Mammary microvascular endothelial cell (primary cell): ENCODE data around the gene KRTAP10-7. TPM values are rescaled to one million over a fixed set of nuclear protein-coding genes. Genes with fewer than 3 reads are reported as not detected.

ENCODE experiments used
- total RNA-seq: library from RNA; depleted of rRNA; stranded (reverse); fragments of >200 nt; gene quantifications from 2 replicates; pipeline ENCODE4 v1.2.3, GENCODE V29; 2015

KRTAP10-7 gene
- not detected in 2 replicates for total RNA-seq

GRCh38 chr21:44600118-44600978, at the start of gene KRTAP10-7:
TSS of gene KRTAP10-7 (plus strand) at chr21:44600597. CDS start at chr21:44600622, 25 bp downstream.

GRCh38 chr21:44551340-44551961, 48.9 kb upstream of the KRTAP10-7 start, which contains the start of gene KRTAP10-2:
TSS of gene KRTAP10-2 (minus strand) at chr21:44551505. CDS start at chr21:44551458, 47 bp downstream.

GRCh38 chr21:44558695-44559094, 41.7 kb upstream of the KRTAP10-7 start, which contains the start of gene KRTAP10-3:
TSS of gene KRTAP10-3 (minus strand) at chr21:44558795. CDS start at chr21:44558715, 80 bp downstream.

GRCh38 chr21:44573630-44574456, 26.6 kb upstream of the KRTAP10-7 start, which contains the start of gene KRTAP10-4:
TSS of gene KRTAP10-4 (plus strand) at chr21:44573729. CDS start at chr21:44573759, 30 bp downstream.

GRCh38 chr21:44580231-44580821, 20.1 kb upstream of the KRTAP10-7 start, which contains the start of gene KRTAP10-5:
TSS of gene KRTAP10-5 (minus strand) at chr21:44580604. CDS start at chr21:44580578, 26 bp downstream.

GRCh38 chr21:44592446-44593311, 7.7 kb upstream of the KRTAP10-7 start, which contains the start of gene KRTAP10-6:
TSS of gene KRTAP10-6 (minus strand) at chr21:44592505. CDS start at chr21:44592484, 21 bp downstream.

GRCh38 chr21:44612029-44612486, 11.7 kb downstream of the KRTAP10-7 start, which contains the start of gene KRTAP10-8:
TSS of gene KRTAP10-8 (plus strand) at chr21:44612079. CDS start at chr21:44612101, 22 bp downstream.

GRCh38 chr21:44626673-44627143, 26.3 kb downstream of the KRTAP10-7 start, which contains the start of gene KRTAP10-9:
TSS of gene KRTAP10-9 (plus strand) at chr21:44627093. CDS start at chr21:44627172, 79 bp downstream.

GRCh38 chr21:44637018-44637850, 36.8 kb downstream of the KRTAP10-7 start, which contains the start of gene KRTAP10-10:
TSS of gene KRTAP10-10 (plus strand) at chr21:44637356. CDS start at chr21:44637418, 62 bp downstream.

GRCh38 chr21:44646366-44647221, 46.2 kb downstream of the KRTAP10-7 start, which contains the start of gene KRTAP10-11:
TSS of gene KRTAP10-11 (plus strand) at chr21:44646414. CDS start at chr21:44646459, 45 bp downstream.

Other genes with a start within 250 kb of the KRTAP10-7 start
- 18.1 and 18.3 TPM in 2 replicates for gene TRPM2, start 247.0 kb upstream of the KRTAP10-7 start, total RNA-seq
- gene LRRC3, start 145.1 kb upstream of the KRTAP10-7 start, total RNA-seq = 3.5 and 5.5 TPM in 2 replicates
- not detected in 2 replicates for gene KRTAP10-1, start 60.4 kb upstream of the KRTAP10-7 start, total RNA-seq
- not detected in 2 replicates for gene KRTAP10-2, start 49.1 kb upstream of the KRTAP10-7 start, total RNA-seq
- not detected in 2 replicates for gene KRTAP10-3, start 41.8 kb upstream of the KRTAP10-7 start, total RNA-seq
- not detected in 2 replicates for gene KRTAP10-4, start 26.9 kb upstream of the KRTAP10-7 start, total RNA-seq
- gene KRTAP10-5, start 20.0 kb upstream of the KRTAP10-7 start, total RNA-seq = not detected in 2 replicates
- gene KRTAP10-6, start 8.1 kb upstream of the KRTAP10-7 start, total RNA-seq = not detected in 2 replicates
- not detected in 2 replicates for gene KRTAP10-8, start 11.5 kb downstream of the KRTAP10-7 start, total RNA-seq
- not detected in 2 replicates for gene KRTAP10-9, start 26.5 kb downstream of the KRTAP10-7 start, total RNA-seq
- gene KRTAP10-10, start 36.8 kb downstream of the KRTAP10-7 start, total RNA-seq = not detected in 2 replicates
- not detected in 2 replicates for gene KRTAP10-11, start 45.8 kb downstream of the KRTAP10-7 start, total RNA-seq
- not detected in 2 replicates for gene KRTAP12-4, start 54.1 kb downstream of the KRTAP10-7 start, total RNA-seq
- gene KRTAP12-3, start 57.3 kb downstream of the KRTAP10-7 start, total RNA-seq = not detected in 2 replicates
- gene KRTAP12-2, start 66.3 kb downstream of the KRTAP10-7 start, total RNA-seq = not detected in 2 replicates
- not detected in 2 replicates for gene KRTAP12-1, start 81.6 kb downstream of the KRTAP10-7 start, total RNA-seq
- gene KRTAP10-12, start 96.6 kb downstream of the KRTAP10-7 start, total RNA-seq = not detected in 2 replicates
- 0.10 TPM in 1 of 2 replicates, not detected in the other for gene TSPEAR, start 111.0 kb downstream of the KRTAP10-7 start, total RNA-seq
- 51.2 and 56.7 TPM in 2 replicates for gene UBE2G2, start 201.2 kb downstream of the KRTAP10-7 start, total RNA-seq
- 98.6 and 106 TPM in 2 replicates for gene SUMO3, start 217.5 kb downstream of the KRTAP10-7 start, total RNA-seq